Muscle of leg (tissue), 11 donors: ENCODE data around the gene WDFY3. TPM values are rescaled to one million over a fixed set of nuclear protein-coding genes. Genes with fewer than 3 reads are reported as not detected.
A peak's percentile ranks its signal among the peaks of the same experiment; 100 is the strongest.

ENCODE experiments used
- DNase-seq: peaks from one replicate; pipeline ENCODE4 v3.0.0; 2013
- H3K27ac ChIP-seq: one replicate; pipeline ENCODE4 v1.5.1; 2013; ENCODE audit warnings: mild to moderate bottlenecking, low read length, control low read depth
- H3K27me3 ChIP-seq: one replicate; pipeline ENCODE4 v1.6.1; 2013; ENCODE audit warnings: low read length; ENCODE audit not compliant: control insufficient read depth, insufficient read depth
- H3K36me3 ChIP-seq: one replicate; pipeline ENCODE4 v1.6.1; 2013; ENCODE audit warnings: low read length; ENCODE audit not compliant: control insufficient read depth, insufficient read depth
- H3K4me1 ChIP-seq: one replicate; pipeline ENCODE4 v1.6.1; 2013; ENCODE audit warnings: low read length; ENCODE audit not compliant: control insufficient read depth, insufficient read depth
- H3K4me3 ChIP-seq: one replicate; pipeline ENCODE4 v1.5.1; 2013; ENCODE audit warnings: low read length, control low read depth
- H3K9me3 ChIP-seq: replicated peaks from 2 replicates; pipeline ENCODE4 v1.6.1; 2013; ENCODE audit warnings: low read depth, low read length; ENCODE audit not compliant: control insufficient read depth
- WGBS: methylation state at CpG from one replicate; pipeline ENCODE4 v1.1.5; 2013; ENCODE audit warnings: missing lambda C conversion rate; ENCODE audit not compliant: insufficient coverage; 5-methylcytosine and 5-hydroxymethylcytosine counted together
- polyA plus RNA-seq, 8 donors: library from polyadenylated mRNA; unstranded; fragments of 120-200 nt; gene quantifications; one replicate each; pipeline versions ENCODE4 v1.2.1 to v1.2.3, GENCODE V29; 2013; ENCODE audit warnings: inconsistent platforms in 1 of 8, low replicate concordance in 1 of 8; ENCODE audit not compliant: insufficient read length in 8 of 8, insufficient read depth in 1 of 8
- total RNA-seq: library from RNA; stranded (reverse); fragments of 120-200 nt; gene quantifications from one replicate; pipeline ENCODE4 v1.2.4, GENCODE V29; 2013

Gene WDFY3
- total and polyA plus RNA-seq, 9 donors: 11.8 to 40.6 (median 20.3) TPM

GRCh38 chr4:84968925-84969324, 2.4 kb upstream of the WDFY3 start:
- no CpG with 5 or more reads among the region's 1 CpG for WGBS
- Histone ChIP-seq H3K9me3 (no peaks in the 10 kb centered on the region), H3K4me1 (peaks cover 2% of the 10 kb centered on the region)

GRCh38 chr4:84967243-84967690, 777 bp upstream of the WDFY3 start:
- 0% methylated on average over 1 of the region's 7 CpGs for WGBS
- DNase-seq: peak; percentile 85
- no peaks in the 10 kb centered on the region for H3K9me3 ChIP-seq
- H3K4me3 ChIP-seq: peak overlapping the region; percentile 71
- peaks cover 2% of the 10 kb centered on the region for H3K4me1 ChIP-seq
- no peaks in the 10 kb centered on the region for H3K36me3 ChIP-seq
- no peaks in the 10 kb centered on the region for H3K27me3 ChIP-seq
- peak overlapping the region; percentile 95 for H3K27ac ChIP-seq

More at GRCh38 chr4:84968925-84969324, 2.4 kb upstream of the WDFY3 start:
- Histone ChIP-seq H3K4me3 (no peak overlapping the region), H3K36me3 (no peaks in the 10 kb centered on the region), H3K27ac (no peak overlapping the region), H3K27me3 (no peaks in the 10 kb centered on the region)
- DNase-seq: no peak

DNA sequence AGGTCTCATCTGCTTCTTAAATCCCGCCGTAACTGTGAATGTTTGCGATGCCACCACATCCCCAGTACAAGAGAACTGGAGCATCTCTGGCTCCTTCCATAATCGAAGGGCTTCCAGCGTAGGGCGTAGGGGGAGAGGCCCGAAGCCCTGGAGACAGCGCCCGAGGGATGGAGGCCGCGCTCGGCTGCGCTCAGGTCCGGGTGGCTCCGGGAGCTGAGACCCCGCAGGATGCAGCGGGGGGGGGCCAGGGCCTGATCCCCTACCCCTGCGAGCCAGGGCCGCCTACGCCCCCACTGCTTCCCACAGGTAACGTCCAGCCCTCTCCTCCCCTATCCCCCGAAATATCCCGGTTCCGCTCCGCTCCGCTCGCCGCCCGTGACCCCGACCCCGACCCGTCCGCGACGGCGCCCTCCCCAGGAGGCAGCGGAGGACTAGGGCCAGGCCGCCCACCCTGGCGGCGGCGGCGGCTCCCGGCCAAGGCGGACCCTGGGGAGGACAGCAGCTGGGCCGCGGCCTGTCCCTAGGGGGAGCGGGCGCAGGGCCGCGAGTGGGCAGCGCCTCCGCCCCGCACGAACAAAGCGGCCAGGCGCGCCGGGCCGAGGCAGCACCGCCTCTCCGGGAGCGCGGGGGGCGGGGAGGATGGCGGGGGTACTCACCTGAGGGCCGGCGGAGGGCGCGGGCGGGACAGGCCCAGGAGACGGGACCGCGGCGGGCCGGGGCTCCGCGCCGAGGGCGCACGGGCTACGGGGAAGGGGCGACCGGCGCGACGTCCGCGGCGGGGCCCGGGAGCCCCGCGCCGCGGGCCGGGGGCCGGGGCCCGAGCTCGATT, 723 bp downstream of the WDFY3 start:
- peaks cover 2% of the 10 kb centered on the region for H3K4me1 ChIP-seq
- no peaks in the 10 kb centered on the region for H3K36me3 ChIP-seq
- WGBS: under 1% methylated on average over 98 of the region's 98 CpGs
- peak overlapping the region; percentile 95 for H3K27ac ChIP-seq
- no peaks in the 10 kb centered on the region for H3K9me3 ChIP-seq
- H3K4me3 ChIP-seq: peak overlapping the region; percentile 71
- DNase-seq: peak; percentile 55
- H3K27me3 ChIP-seq: no peaks in the 10 kb centered on the region

DNA sequence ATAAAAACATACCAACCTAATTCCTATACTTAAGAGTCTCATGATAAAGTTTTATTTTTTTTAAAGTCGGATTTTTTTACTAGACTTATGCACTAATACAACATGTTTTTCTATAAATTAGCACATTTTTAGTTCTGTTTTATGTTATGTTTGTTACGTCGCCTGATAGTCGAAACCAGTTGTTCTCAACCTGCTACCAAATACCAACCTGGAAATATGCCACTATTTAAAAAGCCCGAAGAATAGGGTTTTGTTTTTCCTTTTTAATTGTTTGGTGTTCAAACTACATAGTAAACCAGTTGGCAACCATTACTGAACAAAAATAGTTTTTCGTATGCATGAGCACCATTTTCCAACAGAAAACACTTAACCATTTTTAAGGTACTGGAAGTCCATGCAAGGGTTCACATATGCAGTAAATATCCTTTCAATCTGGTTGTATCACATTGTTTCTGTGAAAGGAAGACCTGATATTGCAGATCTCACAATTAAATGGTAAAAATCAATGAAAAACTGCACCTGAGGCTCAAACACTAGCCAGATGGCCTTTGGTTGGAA, 1.4 kb downstream of the WDFY3 start:
- peak overlapping the region; percentile 71 for H3K27ac ChIP-seq
- WGBS: no CpG with 5 or more reads among the region's 6 CpGs
- no peaks in the 10 kb centered on the region for H3K9me3 ChIP-seq
- H3K4me1 ChIP-seq: peaks cover 2% of the 10 kb centered on the region
- no peaks in the 10 kb centered on the region for H3K27me3 ChIP-seq
- no peaks in the 10 kb centered on the region for H3K36me3 ChIP-seq
- H3K4me3 ChIP-seq: peak overlapping the region; percentile 71
- peak; percentile 16 for DNase-seq

DNA sequence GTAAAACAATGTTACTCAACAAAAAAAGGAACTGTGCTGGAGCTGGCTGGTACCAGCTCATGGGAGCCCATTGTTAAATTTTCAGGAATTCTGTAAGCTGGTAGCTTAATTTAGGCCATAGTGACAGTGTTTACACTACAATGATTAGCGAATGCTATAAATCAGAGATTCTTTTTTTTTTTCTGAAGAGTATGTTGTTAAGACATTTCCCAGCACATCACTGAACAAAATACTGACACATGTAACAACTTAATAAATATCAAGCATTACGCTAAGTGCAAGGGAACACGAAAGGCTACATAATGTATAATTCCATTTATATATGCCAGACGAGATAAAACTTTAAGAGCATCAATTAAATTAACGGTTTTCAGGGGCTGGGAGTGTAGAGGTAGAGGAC, 4.4 kb downstream of the WDFY3 start:
- Histone ChIP-seq H3K4me3 (no peak overlapping the region), H3K4me1 (no peaks in the 10 kb centered on the region), H3K27ac (no peak overlapping the region), H3K36me3 (no peaks in the 10 kb centered on the region), H3K9me3 (no peaks in the 10 kb centered on the region), H3K27me3 (no peaks in the 10 kb centered on the region)
- WGBS: no CpG with 5 or more reads among the region's 5 CpGs
- DNase-seq: no peak

DNA sequence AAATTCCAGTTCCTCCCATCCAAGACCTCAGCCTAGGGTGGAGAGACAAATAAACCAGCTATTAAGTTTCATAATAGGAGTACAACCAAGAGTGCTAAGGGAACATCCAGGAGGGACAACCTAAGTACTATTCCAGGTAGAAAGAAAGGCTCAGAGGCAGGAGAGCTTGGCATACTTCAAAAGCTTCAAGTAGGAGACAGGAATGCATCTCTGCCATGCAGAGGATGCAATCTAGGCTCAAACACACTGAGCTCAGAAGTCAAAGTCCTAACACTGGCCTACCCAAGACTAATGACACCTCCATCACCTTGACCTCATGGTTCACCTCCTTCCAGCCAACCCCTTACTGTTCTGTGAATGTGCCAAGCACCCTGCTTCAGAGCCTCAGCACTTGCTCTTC, 8.1 kb downstream of the WDFY3 start:
- no peak for DNase-seq
- Histone ChIP-seq H3K27me3 (no peaks in the 10 kb centered on the region), H3K4me1 (no peaks in the 10 kb centered on the region), H3K4me3 (no peak overlapping the region), H3K9me3 (no peaks in the 10 kb centered on the region), H3K27ac (no peak overlapping the region), H3K36me3 (no peaks in the 10 kb centered on the region)

GRCh38 chr4:84957514-84958420, 8.7 kb downstream of the WDFY3 start:
- 14% methylated on average over 1 of the region's 4 CpGs for WGBS
- H3K27me3 ChIP-seq: no peaks in the 10 kb centered on the region
- no peak overlapping the region for H3K4me3 ChIP-seq
- H3K9me3 ChIP-seq: no peaks in the 10 kb centered on the region
- no peaks in the 10 kb centered on the region for H3K4me1 ChIP-seq
- H3K27ac ChIP-seq: no peak overlapping the region
- no peaks in the 10 kb centered on the region for H3K36me3 ChIP-seq
- no peak for DNase-seq

DNA sequence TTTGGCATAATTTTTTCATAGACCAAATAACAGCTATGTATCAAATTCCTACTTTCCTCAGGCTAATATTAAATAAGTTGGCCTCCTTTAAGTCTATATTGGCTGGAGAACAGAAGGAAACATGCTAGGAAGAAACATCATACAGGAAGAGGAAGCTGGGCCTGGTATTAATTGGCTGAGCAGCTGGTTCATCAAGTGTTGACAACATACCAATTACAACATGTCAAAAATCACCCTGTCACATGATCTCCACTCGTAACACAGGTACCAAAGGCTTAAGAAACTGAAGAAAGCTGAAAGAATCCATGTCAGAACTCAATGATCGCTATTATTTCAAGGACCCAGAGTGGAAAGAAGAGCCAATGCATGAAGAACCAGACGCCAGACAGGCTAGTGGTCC, 10.5 kb downstream of the WDFY3 start:
- no peaks in the 10 kb centered on the region for H3K9me3 ChIP-seq
- H3K36me3 ChIP-seq: no peaks in the 10 kb centered on the region
- no peak overlapping the region for H3K4me3 ChIP-seq
- DNase-seq: no peak
- WGBS: 80% methylated on average over 1 of the region's 3 CpGs
- H3K4me1 ChIP-seq: no peaks in the 10 kb centered on the region
- H3K27ac ChIP-seq: no peak overlapping the region
- no peaks in the 10 kb centered on the region for H3K27me3 ChIP-seq

- H3K4me1 ChIP-seq: no peaks in the 10 kb centered on the region
- WGBS: 55% methylated on average over 3 of the region's 6 CpGs
- DNase-seq: no peak
- no peak overlapping the region for H3K27ac ChIP-seq
- H3K9me3 ChIP-seq: no peaks in the 10 kb centered on the region
- no peak overlapping the region for H3K4me3 ChIP-seq
- H3K27me3 ChIP-seq: no peaks in the 10 kb centered on the region
- no peaks in the 10 kb centered on the region for H3K36me3 ChIP-seq
These were observed 11.4 kb downstream of the WDFY3 start for GRCh38 chr4:84954982-84955567.

DNA sequence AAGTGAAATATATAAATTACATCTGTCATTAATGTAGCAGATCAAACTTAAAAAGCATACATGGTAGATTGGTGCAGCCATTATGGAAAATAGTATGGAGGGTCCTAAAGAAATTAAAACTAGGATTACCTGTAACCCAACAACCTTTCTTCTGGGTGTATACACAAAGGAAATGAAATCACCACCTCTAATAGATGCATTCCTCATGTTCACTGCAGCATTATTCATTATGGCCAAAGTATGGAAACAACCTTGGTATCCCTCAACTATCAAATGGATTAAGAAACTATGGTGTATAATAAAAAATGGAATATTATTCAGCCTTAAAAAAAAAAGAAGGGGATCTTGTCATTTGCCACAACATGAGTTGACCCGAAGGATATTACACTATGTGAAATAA, 13.7 kb downstream of the WDFY3 start:
- Histone ChIP-seq H3K27me3 (no peaks in the 10 kb centered on the region), H3K9me3 (no peaks in the 10 kb centered on the region), H3K27ac (no peak overlapping the region), H3K36me3 (no peaks in the 10 kb centered on the region), H3K4me1 (no peaks in the 10 kb centered on the region), H3K4me3 (no peak overlapping the region)
- WGBS: no CpG with 5 or more reads among the region's 1 CpG
- no peak for DNase-seq
